ENCODE measurements around the gene UPP1.
A peak's percentile ranks its signal among the peaks of the same experiment; 100 is the strongest.

Gene UPP1

DNA sequence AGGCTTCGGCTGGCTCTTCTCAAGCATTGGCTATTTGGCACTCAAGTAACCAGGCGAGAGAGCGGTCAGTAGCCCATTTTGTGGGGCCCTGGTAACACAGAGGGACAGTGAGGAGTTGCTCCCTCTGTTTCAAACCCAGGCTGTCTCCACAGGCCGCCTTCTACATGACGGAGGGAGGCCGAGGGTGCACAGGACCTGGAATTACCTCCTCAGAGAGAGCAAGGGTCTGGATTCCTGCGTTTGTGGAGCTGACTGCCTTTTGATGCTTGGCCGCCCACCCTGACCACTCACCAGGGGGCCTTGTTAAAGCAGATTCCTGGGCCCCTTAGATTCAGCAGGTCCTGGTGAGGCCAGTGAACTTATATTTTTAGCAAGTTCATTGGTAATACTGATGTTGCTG is 12.3 kb downstream of the UPP1 start:
- no peak for DNase-seq (ENCODE audit: low read depth)
- TF ChIP-seq, protein P1, sequence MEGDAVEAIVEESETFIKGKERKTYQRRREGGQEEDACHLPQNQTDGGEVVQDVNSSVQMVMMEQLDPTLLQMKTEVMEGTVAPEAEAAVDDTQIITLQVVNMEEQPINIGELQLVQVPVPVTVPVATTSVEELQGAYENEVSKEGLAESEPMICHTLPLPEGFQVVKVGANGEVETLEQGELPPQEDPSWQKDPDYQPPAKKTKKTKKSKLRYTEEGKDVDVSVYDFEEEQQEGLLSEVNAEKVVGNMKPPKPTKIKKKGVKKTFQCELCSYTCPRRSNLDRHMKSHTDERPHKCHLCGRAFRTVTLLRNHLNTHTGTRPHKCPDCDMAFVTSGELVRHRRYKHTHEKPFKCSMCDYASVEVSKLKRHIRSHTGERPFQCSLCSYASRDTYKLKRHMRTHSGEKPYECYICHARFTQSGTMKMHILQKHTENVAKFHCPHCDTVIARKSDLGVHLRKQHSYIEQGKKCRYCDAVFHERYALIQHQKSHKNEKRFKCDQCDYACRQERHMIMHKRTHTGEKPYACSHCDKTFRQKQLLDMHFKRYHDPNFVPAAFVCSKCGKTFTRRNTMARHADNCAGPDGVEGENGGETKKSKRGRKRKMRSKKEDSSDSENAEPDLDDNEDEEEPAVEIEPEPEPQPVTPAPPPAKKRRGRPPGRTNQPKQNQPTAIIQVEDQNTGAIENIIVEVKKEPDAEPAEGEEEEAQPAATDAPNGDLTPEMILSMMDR (IDR thresholded peaks at IDR 0.05; ENCODE audit: insufficient read depth, low read depth, low read length, missing control alignments): no peak
- H3K4me3 ChIP-seq (ENCODE audit: low read depth, low read length): no peak overlapping the region

DNA sequence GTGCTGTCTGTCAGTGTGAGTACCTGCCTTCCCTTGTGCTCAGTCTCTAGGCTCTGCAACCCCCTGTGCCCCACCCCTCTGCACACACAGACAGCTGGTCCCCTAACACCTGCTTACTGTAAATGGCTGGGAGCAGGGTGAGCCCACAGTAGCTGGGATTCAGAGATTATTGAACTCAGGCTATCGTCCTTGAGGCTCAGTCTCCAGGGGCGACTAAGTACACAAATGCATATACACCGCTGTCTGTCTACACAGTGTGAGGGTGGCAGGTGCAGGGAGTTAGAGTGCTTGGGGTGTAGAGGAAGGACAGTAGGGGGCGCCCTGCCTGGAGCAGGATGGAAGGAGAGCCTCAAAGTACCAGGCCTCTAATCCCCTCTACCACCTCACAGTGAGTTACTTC is 12.9 kb downstream of the UPP1 start:
- H3K4me3 ChIP-seq (ENCODE audit: low read depth, low read length): no peak overlapping the region
- TF ChIP-seq, protein P1 (IDR thresholded peaks at IDR 0.05; ENCODE audit: insufficient read depth, low read depth, low read length, missing control alignments): peak; percentile 27
- DNase-seq (ENCODE audit: low read depth): no peak

DNA sequence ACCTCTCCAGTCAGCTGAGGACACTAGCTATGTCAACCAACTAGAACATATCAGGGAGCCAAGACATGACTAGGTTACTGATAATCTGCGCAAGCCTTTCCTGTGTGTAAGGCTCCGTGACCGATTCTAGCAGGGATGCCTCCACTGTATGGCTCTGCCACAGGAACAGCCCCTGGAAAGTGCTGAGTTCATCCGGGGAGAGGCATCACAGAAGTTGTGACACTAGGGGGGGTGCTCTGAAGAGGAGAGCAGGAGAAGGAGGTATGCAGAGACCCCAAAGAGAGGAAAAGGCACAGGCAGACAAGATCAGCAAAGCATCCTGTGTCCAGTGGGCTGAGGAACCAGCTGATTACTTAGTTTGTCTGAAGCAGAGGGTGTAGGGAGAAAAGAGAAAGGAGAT is 13.5 kb downstream of the UPP1 start:
- no peak overlapping the region for H3K4me3 ChIP-seq (ENCODE audit: low read depth, low read length)
- TF ChIP-seq, protein P1 (IDR thresholded peaks at IDR 0.05; ENCODE audit: insufficient read depth, low read depth, low read length, missing control alignments): no peak
- no peak for DNase-seq (ENCODE audit: low read depth)

DNA sequence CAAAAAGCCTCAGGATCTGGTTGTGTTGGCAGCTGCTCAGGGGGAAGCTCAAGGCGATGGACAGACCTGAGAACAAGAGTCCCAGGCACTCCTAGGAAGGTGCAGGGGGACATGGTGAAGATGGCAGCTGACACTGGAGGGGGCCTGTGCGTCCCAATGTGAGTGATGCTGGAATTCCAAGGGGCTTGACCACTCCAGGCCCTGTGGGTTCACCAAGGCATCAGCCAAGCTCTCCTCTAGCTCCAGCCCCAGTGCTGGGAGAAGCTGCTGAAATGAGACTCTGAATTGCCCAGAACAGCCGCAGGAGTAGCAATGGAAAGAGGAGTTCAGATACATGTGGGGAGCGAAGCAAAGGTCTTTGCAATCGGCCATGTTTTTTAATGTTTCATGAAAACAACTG is 16.0 kb downstream of the UPP1 start:
- no peak overlapping the region for H3K4me3 ChIP-seq (ENCODE audit: low read depth, low read length)
- TF ChIP-seq, protein P1 (IDR thresholded peaks at IDR 0.05; ENCODE audit: insufficient read depth, low read depth, low read length, missing control alignments): no peak

DNA sequence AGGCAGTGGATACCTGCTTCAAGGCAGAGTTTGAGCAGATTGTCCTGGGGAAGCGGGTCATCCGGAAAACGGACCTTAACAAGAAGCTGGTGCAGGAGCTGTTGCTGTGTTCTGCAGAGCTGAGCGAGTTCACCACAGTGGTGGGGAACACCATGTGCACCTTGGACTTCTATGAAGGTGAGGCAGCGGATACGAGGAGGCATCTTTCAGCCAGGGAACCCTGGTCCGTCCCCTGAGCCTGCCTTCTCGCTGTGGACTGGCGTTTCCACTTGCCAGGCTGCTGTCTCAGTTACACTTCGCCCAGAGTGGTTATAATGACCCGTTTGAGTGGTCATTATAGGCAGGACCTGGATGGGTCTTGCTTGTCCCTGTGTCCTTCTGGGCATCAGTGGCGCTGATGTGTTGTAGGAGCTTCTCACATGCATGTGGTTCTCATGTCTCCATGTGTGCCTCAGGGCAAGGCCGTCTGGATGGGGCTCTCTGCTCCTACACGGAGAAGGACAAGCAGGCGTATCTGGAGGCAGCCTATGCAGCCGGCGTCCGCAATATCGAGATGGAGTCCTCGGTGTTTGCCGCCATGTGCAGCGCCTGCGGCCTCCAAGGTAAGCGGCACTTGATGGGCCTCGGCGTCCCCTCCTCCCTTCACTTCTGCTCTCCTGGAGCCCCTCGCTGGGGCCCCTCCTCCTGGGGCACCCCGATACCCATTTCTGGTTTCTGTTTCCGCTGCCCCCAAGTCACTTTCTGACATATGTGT is 18.0 kb downstream of the UPP1 start:
- TF ChIP-seq, protein P1 (IDR thresholded peaks at IDR 0.05; ENCODE audit: insufficient read depth, low read depth, low read length, missing control alignments): no peak
- DNase-seq (ENCODE audit: low read depth): no peak
- H3K4me3 ChIP-seq (ENCODE audit: low read depth, low read length): no peak overlapping the region

More for the DNA sequence above, 16.0 kb downstream of the UPP1 start:
- DNase-seq (ENCODE audit: low read depth): no peak

DNA sequence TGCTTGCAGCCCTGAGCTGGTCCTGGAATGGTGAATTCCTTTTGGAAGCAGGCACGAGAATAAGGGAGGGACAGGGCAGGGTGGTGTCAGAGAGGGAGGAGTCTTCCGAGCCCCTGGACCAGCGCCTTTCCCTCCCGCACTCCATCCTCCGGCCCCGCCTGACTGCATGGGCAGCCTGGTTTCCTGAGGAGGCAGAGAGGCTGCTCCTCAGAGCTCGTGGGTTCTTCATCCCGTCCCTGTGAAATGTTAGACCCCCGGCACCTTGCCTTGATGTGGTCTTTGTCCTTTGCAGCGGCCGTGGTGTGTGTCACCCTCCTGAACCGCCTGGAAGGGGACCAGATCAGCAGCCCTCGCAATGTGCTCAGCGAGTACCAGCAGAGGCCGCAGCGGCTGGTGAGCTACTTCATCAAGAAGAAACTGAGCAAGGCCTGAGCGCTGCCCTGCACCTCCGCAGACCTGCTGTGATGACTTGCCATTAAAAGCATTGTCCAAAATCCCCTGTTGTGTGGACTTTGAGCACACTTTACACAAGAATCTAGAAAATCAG is 18.9 kb downstream of the UPP1 start:
- TF ChIP-seq, protein P1 (IDR thresholded peaks at IDR 0.05; ENCODE audit: insufficient read depth, low read depth, low read length, missing control alignments): no peak
- no peak for DNase-seq (ENCODE audit: low read depth)
- H3K4me3 ChIP-seq (ENCODE audit: low read depth, low read length): no peak overlapping the region
